Measurements from ENCODE around the gene TRIM44. TPM values are rescaled to one million over a fixed set of nuclear protein-coding genes. Genes with fewer than 3 reads are reported as not detected.

The TRIM44 gene, protein sequence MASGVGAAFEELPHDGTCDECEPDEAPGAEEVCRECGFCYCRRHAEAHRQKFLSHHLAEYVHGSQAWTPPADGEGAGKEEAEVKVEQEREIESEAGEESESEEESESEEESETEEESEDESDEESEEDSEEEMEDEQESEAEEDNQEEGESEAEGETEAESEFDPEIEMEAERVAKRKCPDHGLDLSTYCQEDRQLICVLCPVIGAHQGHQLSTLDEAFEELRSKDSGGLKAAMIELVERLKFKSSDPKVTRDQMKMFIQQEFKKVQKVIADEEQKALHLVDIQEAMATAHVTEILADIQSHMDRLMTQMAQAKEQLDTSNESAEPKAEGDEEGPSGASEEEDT
- total RNA-seq, result 10 to 100 TPM; 47.0 to 62.6 (median 51.9) TPM
- 49.7 TPM for total RNA-seq (2013)

DNA sequence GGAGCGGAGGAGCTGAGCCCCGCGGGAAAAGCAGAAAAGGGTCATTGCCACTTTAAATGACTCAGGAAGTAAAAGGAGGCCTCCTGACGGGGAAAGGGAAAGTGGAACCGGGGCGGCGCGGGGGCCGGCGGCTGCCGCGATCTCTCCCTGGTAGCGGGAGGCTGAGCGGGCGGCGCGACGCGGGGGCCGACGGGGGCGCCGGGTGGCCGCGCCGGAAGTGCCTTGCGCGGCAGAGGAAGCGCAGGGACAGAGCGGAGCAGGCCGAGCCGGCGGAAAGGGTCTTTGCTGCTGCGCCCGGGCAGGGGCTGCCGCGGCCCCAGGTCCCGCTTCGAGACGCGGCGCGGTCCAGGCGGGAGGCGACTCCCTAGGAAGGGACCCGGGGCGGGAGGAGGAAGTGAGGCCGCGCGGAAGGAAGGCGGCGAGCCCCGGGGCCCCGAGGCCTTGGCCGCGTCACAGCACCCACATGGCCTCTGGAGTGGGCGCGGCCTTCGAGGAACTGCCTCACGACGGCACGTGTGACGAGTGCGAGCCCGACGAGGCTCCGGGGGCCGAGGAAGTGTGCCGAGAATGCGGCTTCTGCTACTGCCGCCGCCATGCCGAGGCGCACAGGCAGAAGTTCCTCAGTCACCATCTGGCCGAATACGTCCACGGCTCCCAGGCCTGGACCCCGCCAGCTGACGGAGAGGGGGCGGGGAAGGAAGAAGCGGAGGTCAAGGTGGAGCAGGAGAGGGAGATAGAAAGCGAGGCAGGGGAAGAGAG, at the start of gene TRIM44:
Gene TRIM44 (plus strand): TSS at position 127 of the 759 bp plus-strand sequence. CDS start 337 bp downstream, at position 464.
- WGBS (ENCODE audit: insufficient coverage), result 4% methylated on average over 82 of the region's 82 CpGs
- peak within 1 kb of the TSS; percentile 84 for H3K4me3 ChIP-seq (ENCODE audit: low read length)
- H3K4me1 ChIP-seq (ENCODE audit: control insufficient read depth, insufficient read depth, low read length), result peaks cover 20% of the 10 kb centered on the region
- TF ChIP-seq CTCF (IDR thresholded peaks at IDR 0.05), result no peak
- Mint-ChIP-seq H3K36me3 (peaks cover 17% of the 10 kb centered on the region), H3K9me3 (peaks cover 9 to 20% of the 10 kb centered on the region in 2 donors), H3K27ac (peak within 1 kb of the TSS; percentile 93 to 98), H3K4me1 (peaks cover 52 to 53% of the 10 kb centered on the region in 2 donors), H3K27me3 (ENCODE audit: low read depth in 2 of 2) (peaks cover 14 to 16% of the 10 kb centered on the region in 2 donors), H3K4me3 (peak within 1 kb of the TSS; percentile 90)
- H3K27me3 ChIP-seq (ENCODE audit: control insufficient read depth, insufficient read depth, low read length), result peaks cover 5% of the 10 kb centered on the region
- peak within 1 kb of the TSS; percentile 87 for H3K27ac ChIP-seq (ENCODE audit: low read length)
- DNase-seq (peak; percentile 77 to 86), ATAC-seq (peak; percentile 83 to 91 (median 85))
- H3K36me3 ChIP-seq (ENCODE audit: control insufficient read depth, insufficient read depth, low read length), result no peaks in the 10 kb centered on the region
- H3K9me3 ChIP-seq (ENCODE audit: control insufficient read depth, insufficient read depth, low read length), result peaks cover 20% of the 10 kb centered on the region
- intact Hi-C loops (cut with micrococcal nuclease), result loop anchor here (5.0 kb wide), 1 partner anchor 624 kb away; the partner anchor contains the start of gene COMMD9

DNA sequence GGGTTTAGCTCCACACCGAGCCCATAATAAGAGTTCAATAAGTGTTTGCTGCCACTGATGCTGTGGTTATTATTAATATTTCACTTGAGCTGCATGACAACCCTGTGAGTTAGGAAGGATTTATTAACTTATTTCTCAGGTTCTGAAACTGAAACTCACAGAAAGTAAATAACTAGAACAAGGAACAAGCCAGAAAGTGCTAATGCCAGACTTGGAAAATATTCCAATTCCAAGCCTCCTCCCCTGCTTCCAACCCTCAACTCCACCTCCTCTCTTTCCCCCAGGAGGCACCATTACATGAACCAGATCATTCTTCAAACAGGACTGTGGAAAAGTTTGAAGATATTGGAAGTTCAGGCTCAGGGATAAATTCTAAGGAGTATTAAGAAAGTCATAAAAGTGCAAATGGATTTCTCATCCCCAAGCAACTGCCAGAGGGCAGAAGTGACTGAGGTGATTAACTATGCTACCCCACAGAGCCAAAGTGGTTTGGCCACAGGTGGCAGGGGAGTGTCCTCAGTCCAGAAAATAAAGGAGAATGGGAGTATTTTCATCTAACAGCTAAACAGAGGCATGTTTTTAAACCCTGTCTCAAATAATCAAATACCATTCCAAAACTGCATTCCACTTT, 47.5 kb upstream of the TRIM44 start:
- no peaks in the 10 kb centered on the region for H3K9me3 Mint-ChIP-seq
- no peak overlapping the region for H3K4me3 ChIP-seq (ENCODE audit: low read length)
- no peaks in the 10 kb centered on the region for H3K9me3 ChIP-seq (ENCODE audit: control insufficient read depth, insufficient read depth, low read length)
- peaks cover 3 to 5% of the 10 kb centered on the region in 2 donors for H3K4me1 Mint-ChIP-seq
- peaks cover 13% of the 10 kb centered on the region for H3K27me3 ChIP-seq (ENCODE audit: control insufficient read depth, insufficient read depth, low read length)
- H3K27me3 Mint-ChIP-seq (ENCODE audit: low read depth in 2 of 2), result peaks cover 40 to 80% of the 10 kb centered on the region in 2 donors
- TF ChIP-seq CTCF (IDR thresholded peaks at IDR 0.05), result no peak
- WGBS (ENCODE audit: insufficient coverage), result 87% methylated on average over 1 of the region's 1 CpG
- DNase-seq (no peak), ATAC-seq (no peak)
- H3K27ac ChIP-seq (ENCODE audit: low read length), result no peak overlapping the region
- no peak overlapping the region for H3K27ac Mint-ChIP-seq
- no peak overlapping the region for H3K4me3 Mint-ChIP-seq
- no peaks in the 10 kb centered on the region for H3K36me3 ChIP-seq (ENCODE audit: control insufficient read depth, insufficient read depth, low read length)
- no peaks in the 10 kb centered on the region for H3K36me3 Mint-ChIP-seq
- H3K4me1 ChIP-seq (ENCODE audit: control insufficient read depth, insufficient read depth, low read length), result peaks cover 16% of the 10 kb centered on the region
- intact Hi-C loops (cut with micrococcal nuclease), result loop anchor here (5.0 kb wide), 1 partner anchor 862 kb away; no protein-coding TSS in a partner anchor

DNA sequence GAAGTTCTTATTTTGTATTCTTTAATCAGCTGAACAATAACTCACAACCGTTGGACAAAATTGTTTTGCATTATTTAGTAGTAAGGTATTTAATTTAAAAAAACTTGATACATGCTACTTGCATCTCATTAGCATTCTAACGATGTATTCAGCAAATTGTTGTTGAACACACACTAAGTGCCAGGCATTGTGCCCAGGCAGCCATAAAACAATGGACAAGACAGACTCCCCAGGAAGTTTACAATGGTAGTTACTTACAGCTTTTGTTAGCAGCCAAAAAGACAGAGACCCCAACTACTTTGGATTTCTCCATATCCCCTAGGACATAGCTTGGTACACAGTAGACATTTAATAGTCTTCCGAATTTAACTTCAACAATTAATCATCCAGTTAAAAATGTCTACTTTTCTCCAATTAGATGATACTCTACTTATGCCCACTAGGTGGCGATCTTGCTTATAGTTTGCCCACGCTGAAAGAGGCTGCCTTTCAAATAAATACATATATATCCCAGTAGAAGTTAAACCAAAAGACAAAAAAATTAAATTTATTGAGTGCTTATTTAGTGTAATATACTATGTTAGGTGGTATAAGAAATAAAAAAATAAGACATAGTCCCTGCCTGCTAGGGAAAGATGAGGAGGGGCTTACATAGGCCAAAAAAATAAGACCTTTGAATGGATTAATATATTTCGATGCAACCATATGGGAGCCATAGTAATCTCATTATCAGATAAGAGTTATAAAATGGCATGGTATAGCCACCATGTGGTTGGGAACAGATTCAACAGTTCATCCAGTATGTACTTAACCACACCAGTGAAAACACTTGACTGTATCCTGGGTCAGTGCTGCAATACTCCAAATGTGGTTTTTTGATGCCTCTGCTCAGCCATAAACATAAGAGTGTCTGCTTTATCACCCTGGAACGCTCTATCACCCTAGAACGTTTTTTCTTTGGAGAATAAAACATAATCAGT, 46.4 kb upstream of the TRIM44 start:
- peak; percentile 88 for TF ChIP-seq CTCF (IDR thresholded peaks at IDR 0.05)
- Histone ChIP-seq H3K36me3 (ENCODE audit: control insufficient read depth, insufficient read depth, low read length) (no peaks in the 10 kb centered on the region), H3K27ac (ENCODE audit: low read length) (no peak overlapping the region), H3K4me3 (ENCODE audit: low read length) (no peak overlapping the region), H3K4me1 (ENCODE audit: control insufficient read depth, insufficient read depth, low read length) (peaks cover 17% of the 10 kb centered on the region), H3K9me3 (ENCODE audit: control insufficient read depth, insufficient read depth, low read length) (no peaks in the 10 kb centered on the region), H3K27me3 (ENCODE audit: control insufficient read depth, insufficient read depth, low read length) (peaks cover 16% of the 10 kb centered on the region)
- H3K4me1 Mint-ChIP-seq, result peaks cover 3 to 5% of the 10 kb centered on the region in 2 donors
- no peak overlapping the region for H3K27ac Mint-ChIP-seq
- intact Hi-C loops (cut with micrococcal nuclease), result loop anchor here (1.0 to 5.0 kb wide), 5 partner anchors 207 to 877 kb away; no protein-coding TSS in a partner anchor
- peak in 1 of 2 donors; percentile 82 for DNase-seq
- 29% methylated on average over 6 of the region's 8 CpGs for WGBS (ENCODE audit: insufficient coverage)
- peak overlapping the region; percentile 55 for H3K4me3 Mint-ChIP-seq
- ATAC-seq, result peak; percentile 56 to 71 (median 67)
- H3K9me3 Mint-ChIP-seq, result no peaks in the 10 kb centered on the region
- peaks cover 41 to 82% of the 10 kb centered on the region in 2 donors for H3K27me3 Mint-ChIP-seq (ENCODE audit: low read depth in 2 of 2)
- H3K36me3 Mint-ChIP-seq, result no peaks in the 10 kb centered on the region
